Mesenchymal stem cell (in vitro differentiated cells and primary cell): ENCODE results near the gene SLC16A4.
A peak's percentile ranks its signal among the peaks of the same experiment; 100 is the strongest.

Experiments used
- DNase-seq: peaks from one replicate; pipeline ENCODE4 v3.0.0-alpha.2; 2013
- H2AFZ ChIP-seq: one replicate; pipeline ENCODE4 v1.6.1; 2013; ENCODE audit warnings: low read depth, mild to moderate bottlenecking, control low read depth, inconsistent platforms, low read length, moderate library complexity
- H2AK5ac ChIP-seq: 2 replicates; pipeline ENCODE4 v1.6.1; 2013; ENCODE audit warnings: low read length, moderate library complexity, mild to moderate bottlenecking, inconsistent platforms; ENCODE audit not compliant: severe bottlenecking
- H2BK120ac ChIP-seq: one replicate; pipeline ENCODE4 v1.6.1; 2013; ENCODE audit warnings: low read depth, mild to moderate bottlenecking, inconsistent platforms, low read length, moderate library complexity
- H2BK12ac ChIP-seq, 2 experiments: one replicate each; pipeline ENCODE4 v1.6.1; 2013; ENCODE audit warnings: inconsistent platforms in 2 of 2, low read length in 2 of 2, mild to moderate bottlenecking in 2 of 2, moderate library complexity in 2 of 2, control low read depth in 1 of 2
- H2BK15ac ChIP-seq: one replicate; pipeline ENCODE4 v1.6.1; 2013; ENCODE audit warnings: mild to moderate bottlenecking, low read depth, inconsistent platforms; ENCODE audit not compliant: poor library complexity, severe bottlenecking
- H2BK5ac ChIP-seq: 2 replicates; pipeline ENCODE4 v1.6.1; 2013; ENCODE audit warnings: low read depth, mild to moderate bottlenecking, low read length, control low read depth, inconsistent platforms; ENCODE audit not compliant: poor library complexity, severe bottlenecking
- H3K14ac ChIP-seq, 2 experiments: one replicate each; pipeline ENCODE4 v1.6.1; 2013; ENCODE audit warnings: inconsistent platforms in 2 of 2, low read length in 2 of 2, control low read depth in 1 of 2, mild to moderate bottlenecking in 1 of 2, moderate library complexity in 1 of 2
- H3K18ac ChIP-seq, 2 experiments: one replicate each; pipeline ENCODE4 v1.6.1; 2013; ENCODE audit warnings: inconsistent platforms in 2 of 2, low read length in 2 of 2, control low read depth in 1 of 2, low read depth in 1 of 2, mild to moderate bottlenecking in 1 of 2
- H3K23ac ChIP-seq, 2 experiments: one replicate each; pipeline ENCODE4 v1.6.1; 2013; ENCODE audit warnings: inconsistent platforms in 2 of 2, low read length in 2 of 2, mild to moderate bottlenecking in 2 of 2, moderate library complexity in 2 of 2, control low read depth in 1 of 2
- H3K27ac ChIP-seq: 2 replicates; pipeline ENCODE4 v1.5.1; 2013; ENCODE audit warnings: mild to moderate bottlenecking, moderate library complexity, low read length, control low read depth, inconsistent platforms; ENCODE audit not compliant: poor library complexity, severe bottlenecking
- H3K27me3 ChIP-seq, 2 experiments: 2 replicates each; pipeline versions ENCODE4 v1.6.1 to v1.7.0; 2013; ENCODE audit warnings: low read length in 2 of 2, mild to moderate bottlenecking in 2 of 2, moderate library complexity in 2 of 2, control low read depth in 1 of 2, inconsistent platforms in 1 of 2; ENCODE audit not compliant: control insufficient read depth in 1 of 2, insufficient read depth in 1 of 2
- H3K36me3 ChIP-seq, 2 experiments: 2 replicates each; pipeline versions ENCODE4 v1.6.1 to v1.7.0; 2013; ENCODE audit warnings: low read length in 2 of 2, control low read depth in 1 of 2, inconsistent platforms in 1 of 2, low read depth in 1 of 2, mild to moderate bottlenecking in 1 of 2; ENCODE audit not compliant: insufficient read depth in 2 of 2, control insufficient read depth in 1 of 2
- H3K4ac ChIP-seq, 2 experiments: one replicate each; pipeline ENCODE4 v1.6.1; 2013; ENCODE audit warnings: inconsistent platforms in 2 of 2, low read length in 2 of 2, mild to moderate bottlenecking in 2 of 2, moderate library complexity in 2 of 2, control low read depth in 1 of 2, low read depth in 1 of 2
- H3K4me1 ChIP-seq: 2 replicates; pipeline ENCODE4 v1.6.1; 2013; ENCODE audit warnings: low read depth, low read length, control low read depth; ENCODE audit not compliant: control insufficient read depth, insufficient read depth
- H3K4me2 ChIP-seq: 2 replicates; pipeline ENCODE4 v1.6.1; 2013; ENCODE audit warnings: low read length, mild to moderate bottlenecking, inconsistent platforms; ENCODE audit not compliant: poor library complexity, severe bottlenecking
- H3K4me3 ChIP-seq, 2 experiments: 2 replicates each; pipeline versions ENCODE4 v1.5.1 to v1.7.0; 2013; ENCODE audit warnings: low read length in 2 of 2, mild to moderate bottlenecking in 2 of 2, control low read depth in 1 of 2, low read depth in 1 of 2; ENCODE audit not compliant: insufficient read depth in 1 of 2
- H3K79me1 ChIP-seq: replicated peaks from 2 replicates; pipeline ENCODE4 v1.6.1; 2013; ENCODE audit warnings: mild to moderate bottlenecking, control low read depth, low read length, inconsistent platforms; ENCODE audit not compliant: poor library complexity, severe bottlenecking
- H3K9ac ChIP-seq: 2 replicates; pipeline ENCODE4 v1.7.0; 2013; ENCODE audit warnings: mild to moderate bottlenecking, low read length, moderate library complexity
- H3K9me3 ChIP-seq: 2 replicates; pipeline ENCODE4 v1.7.0; 2013; ENCODE audit warnings: mild to moderate bottlenecking, low read length; ENCODE audit not compliant: control insufficient read depth
- H4K8ac ChIP-seq: one replicate; pipeline ENCODE4 v1.6.1; 2013; ENCODE audit warnings: inconsistent platforms, mild to moderate bottlenecking, low read length, moderate library complexity
- H4K91ac ChIP-seq: one replicate; pipeline ENCODE4 v1.6.1; 2013; ENCODE audit warnings: mild to moderate bottlenecking, low read length, inconsistent platforms
- WGBS: methylation state at CpG from one replicate; pipeline ENCODE4 v1.1.7; 2013; ENCODE audit warnings: mixed read lengths; 5-methylcytosine and 5-hydroxymethylcytosine counted together

Gene SLC16A4

DNA sequence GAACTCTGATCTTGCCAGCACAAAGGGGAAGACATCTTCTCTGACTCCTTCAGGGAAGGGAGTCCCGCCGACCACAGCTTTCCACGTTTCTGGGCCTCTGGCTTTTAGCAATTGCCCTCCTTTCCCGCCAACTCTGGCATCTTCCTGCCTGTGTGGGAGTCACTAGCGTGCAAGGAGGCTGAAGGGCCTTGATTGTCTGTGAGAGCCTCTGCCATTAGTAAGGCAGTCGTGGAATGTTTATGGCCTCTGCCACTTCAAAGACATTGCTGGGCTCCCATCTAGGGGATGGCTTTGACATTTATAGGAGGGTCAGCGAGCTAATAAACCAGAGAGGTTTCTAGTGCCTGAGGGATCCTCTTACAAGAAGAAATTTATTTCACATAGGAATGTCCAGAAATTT, 45.8 kb upstream of the SLC16A4 start:
- Histone ChIP-seq H3K9ac (no peak overlapping the region), H2AK5ac (no peak overlapping the region), H3K23ac (no peak overlapping the region), H2AFZ (no peak overlapping the region), H3K18ac (no peak overlapping the region), H3K4ac (no peak overlapping the region), H2BK120ac (no peak overlapping the region), H3K4me3 (no peak overlapping the region), H2BK12ac (no peak overlapping the region), H2BK15ac (no peak overlapping the region), H3K14ac (no peak overlapping the region), H3K36me3 (no peaks in the 10 kb centered on the region), H3K79me1 (no peaks in the 10 kb centered on the region), H3K27me3 (peaks cover 14 to 42% of the 10 kb centered on the region in 2 experiments), H3K27ac (no peak overlapping the region), H3K9me3 (no peaks in the 10 kb centered on the region), H3K4me2 (no peak overlapping the region), H4K8ac (no peak overlapping the region), H2BK5ac (no peak overlapping the region), H4K91ac (no peak overlapping the region), H3K4me1 (peaks cover 4% of the 10 kb centered on the region)
- peak; percentile 83 for DNase-seq
- 3% methylated on average over 5 of the region's 7 CpGs for WGBS

DNA sequence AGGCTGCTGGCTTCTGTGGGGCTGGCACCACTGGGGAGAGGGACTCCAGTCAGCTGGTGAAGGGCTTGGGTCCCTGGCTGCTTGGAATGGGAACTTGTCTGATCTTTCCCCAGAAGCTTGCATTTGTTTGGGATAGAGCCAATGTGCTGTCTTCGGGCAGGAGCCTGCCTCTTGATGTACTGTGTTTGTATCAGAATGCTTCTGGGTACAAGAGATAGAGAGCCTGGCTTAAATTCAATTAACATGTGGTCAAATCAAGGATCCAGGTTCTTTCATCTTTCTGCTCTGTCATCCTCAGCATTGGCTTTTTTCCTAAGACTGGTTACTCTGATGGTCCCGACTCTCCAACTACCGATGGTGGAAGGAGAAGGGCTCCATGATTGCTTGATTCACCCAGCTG, 44.1 kb upstream of the SLC16A4 start:
- DNase-seq = no peak
- no peak overlapping the region for H2BK5ac ChIP-seq
- H3K4ac ChIP-seq = no peak overlapping the region
- peaks cover 4% of the 10 kb centered on the region for H3K4me1 ChIP-seq
- H2BK12ac ChIP-seq = no peak overlapping the region
- H3K18ac ChIP-seq = no peak overlapping the region
- no peak overlapping the region for H3K9ac ChIP-seq
- no peak overlapping the region for H2AK5ac ChIP-seq
- H3K23ac ChIP-seq = no peak overlapping the region
- H3K27me3 ChIP-seq = peaks cover 31 to 54% of the 10 kb centered on the region in 2 experiments
- no peak overlapping the region for H4K91ac ChIP-seq
- H3K27ac ChIP-seq = no peak overlapping the region
- no peaks in the 10 kb centered on the region for H3K9me3 ChIP-seq
- H2AFZ ChIP-seq = no peak overlapping the region
- H3K4me2 ChIP-seq = no peak overlapping the region
- no peak overlapping the region for H4K8ac ChIP-seq
- no peaks in the 10 kb centered on the region for H3K36me3 ChIP-seq
- H3K4me3 ChIP-seq = no peak overlapping the region
- H2BK120ac ChIP-seq = no peak overlapping the region
- no peak overlapping the region for H3K14ac ChIP-seq
- WGBS = 93% methylated on average over 3 of the region's 3 CpGs
- H3K79me1 ChIP-seq = no peaks in the 10 kb centered on the region
- H2BK15ac ChIP-seq = no peak overlapping the region

DNA sequence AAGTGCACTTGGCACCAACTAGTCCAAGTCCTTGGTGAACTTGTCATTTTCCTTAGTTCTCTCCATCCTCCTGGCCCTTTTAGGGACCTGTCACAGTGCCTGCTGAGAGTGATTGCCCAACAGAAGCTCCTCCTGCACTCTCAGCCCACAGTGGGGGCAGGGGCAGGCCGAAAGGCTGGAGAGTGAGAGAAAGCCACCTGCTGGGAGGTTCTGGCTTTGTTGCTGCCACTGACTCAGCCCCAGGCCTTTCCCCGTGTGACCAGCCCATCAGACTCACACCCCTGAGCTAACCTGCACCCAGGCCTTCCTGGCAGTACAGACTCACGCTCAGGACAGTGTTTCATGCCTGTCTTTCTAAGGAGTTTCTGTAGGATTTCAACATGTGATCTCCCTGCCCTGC, 43.0 kb upstream of the SLC16A4 start:
- peaks cover 4% of the 10 kb centered on the region for H3K4me1 ChIP-seq
- no peak overlapping the region for H2BK15ac ChIP-seq
- DNase-seq = peak; percentile 59
- WGBS = 20% methylated on average over 3 of the region's 3 CpGs
- no peak overlapping the region for H3K18ac ChIP-seq
- H3K79me1 ChIP-seq = no peaks in the 10 kb centered on the region
- no peaks in the 10 kb centered on the region for H3K36me3 ChIP-seq
- H2BK12ac ChIP-seq = no peak overlapping the region
- no peak overlapping the region for H2BK5ac ChIP-seq
- H3K9ac ChIP-seq = no peak overlapping the region
- no peak overlapping the region for H4K91ac ChIP-seq
- H3K4me2 ChIP-seq = no peak overlapping the region
- H3K4ac ChIP-seq = no peak overlapping the region
- H2BK120ac ChIP-seq = no peak overlapping the region
- no peak overlapping the region for H4K8ac ChIP-seq
- no peak overlapping the region for H3K23ac ChIP-seq
- H3K27ac ChIP-seq = no peak overlapping the region
- no peak overlapping the region for H2AFZ ChIP-seq
- H3K14ac ChIP-seq = no peak overlapping the region
- H2AK5ac ChIP-seq = no peak overlapping the region
- no peak overlapping the region for H3K4me3 ChIP-seq
- H3K9me3 ChIP-seq = no peaks in the 10 kb centered on the region
- H3K27me3 ChIP-seq = peaks cover 36 to 51% of the 10 kb centered on the region in 2 experiments

DNA sequence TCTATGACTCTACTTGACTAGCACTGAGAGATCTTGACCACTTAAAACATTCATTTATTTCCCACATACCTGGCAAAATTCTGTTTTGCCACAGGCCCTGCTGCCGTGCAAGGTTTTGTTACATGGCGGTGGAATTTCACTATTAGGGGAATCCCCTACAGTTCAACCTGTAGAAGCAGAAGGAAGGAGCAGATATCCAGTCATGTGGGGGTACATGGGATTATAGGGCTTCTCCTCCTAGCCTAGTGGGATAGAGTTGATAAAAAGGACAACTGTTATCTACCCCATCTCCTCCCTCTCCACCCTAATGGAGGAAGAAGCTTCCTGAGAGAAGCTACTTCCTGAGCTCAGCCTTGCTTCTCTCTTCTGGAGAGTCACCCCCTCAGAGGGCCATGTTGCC, 42.4 kb upstream of the SLC16A4 start:
- Histone ChIP-seq H2AFZ (no peak overlapping the region), H2AK5ac (no peak overlapping the region), H3K4me1 (peaks cover 4% of the 10 kb centered on the region), H4K8ac (no peak overlapping the region), H2BK5ac (no peak overlapping the region), H3K36me3 (no peaks in the 10 kb centered on the region), H3K9me3 (no peaks in the 10 kb centered on the region), H3K23ac (no peak overlapping the region), H2BK15ac (no peak overlapping the region), H3K4ac (no peak overlapping the region), H2BK12ac (no peak overlapping the region), H3K14ac (no peak overlapping the region), H3K27me3 (peaks cover 36 to 56% of the 10 kb centered on the region in 2 experiments), H3K27ac (no peak overlapping the region), H3K9ac (no peak overlapping the region), H3K18ac (no peak overlapping the region), H3K79me1 (no peaks in the 10 kb centered on the region), H3K4me2 (no peak overlapping the region), H4K91ac (no peak overlapping the region), H2BK120ac (no peak overlapping the region), H3K4me3 (no peak overlapping the region)
- no peak for DNase-seq
- WGBS = 100% methylated on average over 2 of the region's 2 CpGs
